Heart left ventricle (tissue), 13 donors: ENCODE measurements around the gene NOTCH2.

ENCODE experiments used
- CTCF ChIP-seq, 12 donors: fragments of 200-600 bp; sonication (generic) in 4 of 12; IDR thresholded peaks; one replicate each; pipeline versions ENCODE4 v1.5.0 to v1.8.0; 2018 to 2022; ENCODE audit warnings: antibody characterized with exemption in 12 of 12, mild to moderate bottlenecking in 5 of 12
- POLR2A ChIP-seq, 2 donors: fragments of 450-650 bp; IDR thresholded peaks; one replicate each; pipeline ENCODE4 v1.6.1; 2017; ENCODE audit warnings: antibody characterized with exemption in 2 of 2, mild to moderate bottlenecking in 2 of 2, moderate library complexity in 2 of 2
- donor health status: ischemic (EF 13 %, LVEDD 7.1; RV severe dilation, severe dysfunction).
- donor health status: DM: no; HTN: yes; CAD: no.
- donor health status: DM: no; HTN: no; CAD: no.
- donor health status: ischemic (EF 25% LVEDD 6.9; RV normal size, moderate dysfunction).
- donor health status: ischemic (EF 25% LVEDD 5.7; RV mildly dilated, moderate dysfunction).
- donor health status: ischemic (EF 35%, LVEDD 5.7; RV mildly dilated, moderate dysfunction).
- donor health status: nonischemic (EF 11% LVEDD 7.7; RV severe dilation, severe dysfunction).
- donor health status: DM: yes; HTN: yes; CAD: no.
- donor health status: PGD.
- donor health status: ischemic (EF 29% LVEDD 5.4; RV normal size, mild dysfunction).
- donor health status: nonischemic (EF 23%, LVEDD 6.1; RV moderate dilation, normal function).

GRCh38 chr1:119966681-119967080 is 102.8 kb downstream of the NOTCH2 start:
- TF ChIP-seq CTCF (IDR thresholded peaks at IDR 0.05) (no peak), POLR2A (IDR thresholded peaks at IDR 0.05) (no peak)
